IMR-90 (cell line): ENCODE results near the gene TREH. TPM values are rescaled to one million over a fixed set of nuclear protein-coding genes. Genes with fewer than 3 reads are reported as not detected.
"Not testable (repeated sequence)": the region's sequence is repeated elsewhere in the genome, so short reads cannot be mapped to it uniquely, and the experiment has no call there.

Experiments used
- ATAC-seq: fragments of 200-7000 bp; cut with Tn5 transposase; 2 replicates; pipeline ENCODE4 v1.9.1; 2020; ENCODE audit warnings: low read depth, mild to moderate bottlenecking, moderate library complexity
- BruUV-seq: library from RNA; stranded (reverse); fragments of 400-500 nt; replicated peaks from 2 replicates; lab custom pipeline; 2021; lab: Mats Ljungman, UMichigan
- CTCF ChIA-PET: fragments of 300-600 bp; formaldehyde crosslinking; extraction: SDS; loops from one replicate; lab custom pipeline; 2021; ENCODE audit warnings: antibody characterized with exemption; lab: Yijun Ruan, JAX
- POLR2A ChIA-PET: fragments of 300-600 bp; sonication (Branson Sonifier 250); formaldehyde crosslinking; loops from one replicate; lab custom pipeline; 2022; ENCODE audit warnings: antibody characterized with exemption; ENCODE audit not compliant: unreplicated experiment; lab: Charles Lee
- DNase-seq: peaks from one replicate; pipeline ENCODE4 v3.0.0; 2013
- H2AFZ ChIP-seq: replicated peaks from 2 replicates; pipeline ENCODE3; 2013; ENCODE audit warnings: low read length, mild to moderate bottlenecking; ENCODE audit not compliant: poor library complexity
- H2AK5ac ChIP-seq: 2 replicates; pipeline ENCODE4 v1.6.1; 2013; ENCODE audit warnings: low read depth, low read length, inconsistent platforms
- H2AK9ac ChIP-seq: replicated peaks from 2 replicates; pipeline ENCODE3; 2013; ENCODE audit warnings: mild to moderate bottlenecking, low read depth, low read length, moderate library complexity; ENCODE audit not compliant: poor library complexity
- H2BK120ac ChIP-seq: 2 replicates; pipeline ENCODE4 v1.6.1; 2013; ENCODE audit warnings: low read depth, low read length, inconsistent platforms
- H2BK15ac ChIP-seq: 3 replicates; pipeline ENCODE4 v1.6.1; 2013; ENCODE audit warnings: low read depth, low read length, inconsistent platforms
- H2BK20ac ChIP-seq: 2 replicates; pipeline ENCODE4 v1.6.1; 2013; ENCODE audit warnings: low read depth, mild to moderate bottlenecking, inconsistent platforms, low read length, moderate library complexity
- H2BK5ac ChIP-seq: 2 replicates; pipeline ENCODE4 v1.6.1; 2013; ENCODE audit warnings: mild to moderate bottlenecking, low read depth, low read length, inconsistent platforms; ENCODE audit not compliant: poor library complexity, severe bottlenecking
- H3K14ac ChIP-seq: replicated peaks from 2 replicates; pipeline ENCODE4 v1.6.1; 2013; ENCODE audit warnings: low read depth, low read length, inconsistent platforms
- H3K18ac ChIP-seq: 2 replicates; pipeline ENCODE4 v1.6.1; 2013; ENCODE audit warnings: low read depth, low read length, control low read depth
- H3K23ac ChIP-seq: 2 replicates; pipeline ENCODE4 v1.6.1; 2013; ENCODE audit warnings: low read depth, low read length, inconsistent platforms
- H3K27ac ChIP-seq: 2 replicates; pipeline ENCODE4 v1.5.1; 2013; ENCODE audit warnings: mild to moderate bottlenecking, control low read depth, low read length; ENCODE audit not compliant: insufficient read depth
- H3K27me3 ChIP-seq: 2 replicates; pipeline ENCODE4 v1.6.1; 2013; ENCODE audit warnings: low read length; ENCODE audit not compliant: control insufficient read depth, insufficient read depth
- H3K36me3 ChIP-seq: 2 replicates; pipeline ENCODE4 v1.6.1; 2013; ENCODE audit warnings: low read length, mixed read lengths; ENCODE audit not compliant: control insufficient read depth, insufficient read depth
- H3K4ac ChIP-seq: 2 replicates; pipeline ENCODE4 v1.6.1; 2013; ENCODE audit warnings: low read depth, low read length, inconsistent platforms
- H3K4me1 ChIP-seq: 2 replicates; pipeline ENCODE4 v1.6.1; 2013; ENCODE audit warnings: low read length, mixed read lengths; ENCODE audit not compliant: control insufficient read depth, insufficient read depth
- H3K4me2 ChIP-seq: 2 replicates; pipeline ENCODE4 v1.6.1; 2013; ENCODE audit warnings: low read depth, mild to moderate bottlenecking, control low read depth, low read length, moderate library complexity
- H3K4me3 ChIP-seq: 2 replicates; pipeline ENCODE4 v1.5.1; 2013; ENCODE audit warnings: low read depth, mild to moderate bottlenecking, control low read depth, low read length, moderate library complexity; ENCODE audit not compliant: insufficient read depth
- H3K56ac ChIP-seq: 2 replicates; pipeline ENCODE4 v1.6.1; 2013; ENCODE audit warnings: low read length, inconsistent platforms; ENCODE audit not compliant: insufficient read depth; ENCODE audit errors: extremely low read depth
- H3K79me1 ChIP-seq, 2 experiments: 2 replicates each; pipeline ENCODE4 v1.6.1; 2013; ENCODE audit warnings: low read length in 2 of 2, inconsistent platforms in 1 of 2, low read depth in 1 of 2
- H3K9ac ChIP-seq: 2 replicates; pipeline ENCODE4 v1.6.1; 2013; ENCODE audit warnings: low read depth, low read length, control low read depth
- H3K9me1 ChIP-seq: 2 replicates; pipeline ENCODE4 v1.6.1; 2013; ENCODE audit warnings: low read length, inconsistent platforms; ENCODE audit not compliant: insufficient read depth
- H3K9me3 ChIP-seq: 2 replicates; pipeline ENCODE4 v1.6.1; 2013; ENCODE audit warnings: low read length; ENCODE audit not compliant: control insufficient read depth, insufficient read depth
- H4K20me1 ChIP-seq: 2 replicates; pipeline ENCODE4 v1.6.1; 2013; ENCODE audit warnings: low read length, inconsistent platforms; ENCODE audit not compliant: insufficient read depth
- H4K5ac ChIP-seq: 2 replicates; pipeline ENCODE4 v1.6.1; 2013; ENCODE audit warnings: mild to moderate bottlenecking, low read depth, low read length, control low read depth
- H4K8ac ChIP-seq, 2 experiments: 2 replicates each; pipeline ENCODE4 v1.6.1; 2013; ENCODE audit warnings: low read depth in 2 of 2, low read length in 2 of 2, control low read depth in 1 of 2, inconsistent platforms in 1 of 2
- H4K91ac ChIP-seq: 2 replicates; pipeline ENCODE4 v1.6.1; 2013; ENCODE audit warnings: low read depth, low read length, inconsistent platforms; ENCODE audit not compliant: insufficient read depth
- CTCF ChIP-seq: conservative IDR thresholded peaks from 2 replicates; pipeline ENCODE4 v1.5.1; 2012; ENCODE audit warnings: mild to moderate bottlenecking, low read depth, low read length, improper control_type of control experiment
- WGBS, 2 experiments: methylation state at CpG; one replicate each; pipeline versions ENCODE4 v1.1.5 to v1.1.7; 2013; ENCODE audit warnings: missing lambda C conversion rate in 2 of 2; ENCODE audit not compliant: insufficient read length in 1 of 2; ENCODE audit errors: extremely low coverage in 2 of 2; 5-methylcytosine and 5-hydroxymethylcytosine counted together
- dilution Hi-C: fragments of 300-500 bp; cut with HindIII; formaldehyde crosslinking; loops from one replicate; pipeline ENCODE4 v1.14.3; 2018; ENCODE audit warnings: low sequenced_read_pairs; ENCODE audit not compliant: unreplicated experiment
- in situ Hi-C: fragments of 300-500 bp; cut with MboI; formaldehyde crosslinking; loops from 3 replicates; pipeline ENCODE4 v1.14.3; 2019; ENCODE audit warnings: low sequenced_read_pairs, inconsistent platforms, mixed read lengths
- intact Hi-C: fragments of 100-400 bp; cut with micrococcal nuclease; formaldehyde crosslinking; loops from 2 replicates; pipeline ENCODE4 v1.10.0; 2022
- polyA plus RNA-seq, 3 experiments: library from polyadenylated mRNA; depleted of rRNA; stranded (reverse); fragments of >200 nt; gene quantifications; 2 replicates each; pipeline ENCODE4 v1.2.3, GENCODE V29; 2012; ENCODE audit warnings: low replicate concordance in 1 of 3
- total RNA-seq: library from RNA; depleted of rRNA; stranded (reverse); fragments of >200 nt; gene quantifications from 2 replicates; pipeline ENCODE4 v1.2.3, GENCODE V29; 2012

The TREH gene
- total and polyA plus RNA-seq, 2 of the 4 experiments (the other 2 are of a cell fraction): not detected

GRCh38 chr11:118678908-118679307, 542 bp downstream of the TREH start:
- H4K5ac ChIP-seq, H3K9me1 ChIP-seq, in situ Hi-C loops, POLR2A ChIA-PET, H2AK5ac ChIP-seq, H3K79me1 ChIP-seq, H2BK20ac ChIP-seq, BruUV-seq, H2BK5ac ChIP-seq, H3K36me3 ChIP-seq, H3K4me1 ChIP-seq, dilution Hi-C loops, H4K20me1 ChIP-seq, H4K8ac ChIP-seq, H3K4me2 ChIP-seq, H3K14ac ChIP-seq, H2BK15ac ChIP-seq, H3K9ac ChIP-seq, H3K4ac ChIP-seq, H3K4me3 ChIP-seq, H2AK9ac ChIP-seq, H2AFZ ChIP-seq, H3K27ac ChIP-seq, H4K91ac ChIP-seq, intact Hi-C loops, H3K27me3 ChIP-seq, H3K56ac ChIP-seq, H3K9me3 ChIP-seq, DNase-seq, H3K18ac ChIP-seq, H2BK120ac ChIP-seq, H3K23ac ChIP-seq: not testable (repeated sequence)
- CTCF ChIA-PET: interaction anchor here (1.2 kb wide), 1 partner anchor 16 kb away, joined by 3 read pairs; no protein-coding TSS in a partner anchor
- WGBS, 2 experiments: 44% methylated on average over 4 of the region's 11 CpGs; no CpG with 5 or more reads in 1 of the 2 experiments
- ATAC-seq: peak; percentile 63
- TF ChIP-seq CTCF: 0 out of 2 replicates have a peak, but pooled peaks have one; percentile 17
